Cortex of kidney (tissue), 1 donor: Measurements from ENCODE around the gene ZNRF1.

ENCODE experiments used
- DNase-seq: peaks from one replicate; lab custom pipeline; 2025; lab: John Stamatoyannopoulos, UW

ZNRF1 gene

GRCh38 chr16:75027520-75028300, 28.9 kb downstream of the ZNRF1 start:
- no peak for DNase-seq

- DNase-seq = no peak
Measured at GRCh38 chr16:75028544-75029135, 29.8 kb downstream of the ZNRF1 start.

GRCh38 chr16:75029854-75030253, 31.0 kb downstream of the ZNRF1 start:
- no peak for DNase-seq

- DNase-seq = no peak
Measured at GRCh38 chr16:75032655-75033054, 33.8 kb downstream of the ZNRF1 start.

- no peak for DNase-seq
Measured at GRCh38 chr16:75035410-75035968, 36.7 kb downstream of the ZNRF1 start.

GRCh38 chr16:75038036-75038858, 39.4 kb downstream of the ZNRF1 start:
- no peak for DNase-seq

GRCh38 chr16:75039941-75040340, 41.1 kb downstream of the ZNRF1 start:
- DNase-seq = no peak

- no peak for DNase-seq
Measured at GRCh38 chr16:75042426-75043174, 43.8 kb downstream of the ZNRF1 start.

- no peak for DNase-seq
Measured at GRCh38 chr16:75043175-75043895, 44.5 kb downstream of the ZNRF1 start.

- no peak for DNase-seq
Measured at GRCh38 chr16:75044800-75045361, 46.1 kb downstream of the ZNRF1 start.

GRCh38 chr16:75045424-75045823, 46.6 kb downstream of the ZNRF1 start:
- DNase-seq = no peak

GRCh38 chr16:75048054-75048453, 49.2 kb downstream of the ZNRF1 start:
- no peak for DNase-seq

GRCh38 chr16:75048530-75048929, 49.7 kb downstream of the ZNRF1 start:
- DNase-seq = no peak

GRCh38 chr16:75052481-75053202, 53.8 kb downstream of the ZNRF1 start:
- DNase-seq = no peak

- DNase-seq = no peak
Measured at GRCh38 chr16:75053791-75054555, 55.1 kb downstream of the ZNRF1 start.

- DNase-seq = no peak
Measured at GRCh38 chr16:75054556-75054947, 55.7 kb downstream of the ZNRF1 start.

GRCh38 chr16:75058806-75059205, 60.0 kb downstream of the ZNRF1 start:
- DNase-seq = no peak

- DNase-seq = no peak
Measured at GRCh38 chr16:75059411-75059810, 60.6 kb downstream of the ZNRF1 start.

GRCh38 chr16:75060723-75061122, 61.9 kb downstream of the ZNRF1 start:
- DNase-seq = no peak
